Mucosa of rectum (tissue), 2 donors: ENCODE data around the gene CLPSL2.

ENCODE experiments used
- H3K27ac ChIP-seq, 2 donors: one replicate each; pipeline ENCODE4 v1.7.0; 2013; ENCODE audit warnings: inconsistent platforms in 2 of 2, low read depth in 2 of 2, low read length in 2 of 2
- H3K27me3 ChIP-seq, 2 donors: one replicate each; pipeline ENCODE4 v1.7.0; 2013; ENCODE audit warnings: low read length in 2 of 2; ENCODE audit not compliant: control insufficient read depth in 2 of 2, insufficient read depth in 2 of 2
- H3K36me3 ChIP-seq, 2 donors: one replicate each; pipeline ENCODE4 v1.7.0; 2013; ENCODE audit warnings: low read length in 2 of 2; ENCODE audit not compliant: control insufficient read depth in 2 of 2, insufficient read depth in 2 of 2
- H3K4me1 ChIP-seq, 2 donors: one replicate each; pipeline ENCODE4 v1.7.0; 2013; ENCODE audit warnings: low read length in 2 of 2, mild to moderate bottlenecking in 1 of 2; ENCODE audit not compliant: control insufficient read depth in 2 of 2, insufficient read depth in 2 of 2
- H3K4me3 ChIP-seq, 2 donors: one replicate each; pipeline ENCODE4 v1.7.0; 2013; ENCODE audit warnings: low read length in 2 of 2
- H3K9ac ChIP-seq, 2 donors: one replicate each; pipeline ENCODE4 v1.7.0; 2013; ENCODE audit warnings: low read length in 2 of 2, low read depth in 1 of 2, mild to moderate bottlenecking in 1 of 2
- H3K9me3 ChIP-seq, 2 donors: one replicate each; pipeline ENCODE4 v1.7.0; 2013; ENCODE audit warnings: low read length in 2 of 2; ENCODE audit not compliant: control insufficient read depth in 2 of 2
- donor health status: healthy.
- donor health status: Normal muscosa, but diverticular disease.

Gene CLPSL2

GRCh38 chr6:35786272-35786671 is 9.9 kb downstream of the CLPSL2 start:
- H3K36me3 ChIP-seq: no peaks in the 10 kb centered on the region
- H3K9me3 ChIP-seq: no peaks in the 10 kb centered on the region
- no peak overlapping the region for H3K27ac ChIP-seq
- H3K4me3 ChIP-seq: no peak overlapping the region
- no peaks in the 10 kb centered on the region for H3K4me1 ChIP-seq
- no peak overlapping the region for H3K9ac ChIP-seq
- H3K27me3 ChIP-seq: peaks cover 13 to 25% of the 10 kb centered on the region in 2 donors

GRCh38 chr6:35786810-35787209 is 10.4 kb downstream of the CLPSL2 start:
- no peak overlapping the region for H3K4me3 ChIP-seq
- no peak overlapping the region for H3K27ac ChIP-seq

GRCh38 chr6:35787266-35788218 is 11.1 kb downstream of the CLPSL2 start:
- no peak overlapping the region for H3K9ac ChIP-seq
- no peak overlapping the region for H3K4me3 ChIP-seq
- no peaks in the 10 kb centered on the region for H3K4me1 ChIP-seq
- H3K36me3 ChIP-seq: no peaks in the 10 kb centered on the region
- H3K9me3 ChIP-seq: no peaks in the 10 kb centered on the region
- H3K27ac ChIP-seq: no peak overlapping the region
- H3K27me3 ChIP-seq: peaks cover 13 to 25% of the 10 kb centered on the region in 2 donors

More at GRCh38 chr6:35786810-35787209, 10.4 kb downstream of the CLPSL2 start:
- Histone ChIP-seq H3K27me3 (peaks cover 13 to 25% of the 10 kb centered on the region in 2 donors), H3K9me3 (no peaks in the 10 kb centered on the region), H3K4me1 (no peaks in the 10 kb centered on the region), H3K36me3 (no peaks in the 10 kb centered on the region), H3K9ac (no peak overlapping the region)

GRCh38 chr6:35788423-35788982 is 12.1 kb downstream of the CLPSL2 start:
- H3K4me1 ChIP-seq: no peaks in the 10 kb centered on the region
- no peaks in the 10 kb centered on the region for H3K36me3 ChIP-seq
- H3K27me3 ChIP-seq: peaks cover 13 to 25% of the 10 kb centered on the region in 2 donors
- no peak overlapping the region for H3K27ac ChIP-seq
- H3K9me3 ChIP-seq: no peaks in the 10 kb centered on the region
- no peak overlapping the region for H3K9ac ChIP-seq
- H3K4me3 ChIP-seq: no peak overlapping the region

GRCh38 chr6:35790683-35791082 is 14.3 kb downstream of the CLPSL2 start:
- Histone ChIP-seq H3K4me1 (no peaks in the 10 kb centered on the region), H3K27me3 (peaks cover 13 to 25% of the 10 kb centered on the region in 2 donors)

GRCh38 chr6:35794536-35795452 is 18.4 kb downstream of the CLPSL2 start:
- H3K36me3 ChIP-seq: no peaks in the 10 kb centered on the region
- H3K27me3 ChIP-seq: no peaks in the 10 kb centered on the region
- no peaks in the 10 kb centered on the region for H3K9me3 ChIP-seq
- no peak overlapping the region for H3K27ac ChIP-seq
- H3K9ac ChIP-seq: no peak overlapping the region
- H3K4me3 ChIP-seq: no peak overlapping the region
- no peaks in the 10 kb centered on the region for H3K4me1 ChIP-seq

More at GRCh38 chr6:35790683-35791082, 14.3 kb downstream of the CLPSL2 start:
- H3K27ac ChIP-seq: no peak overlapping the region
- no peaks in the 10 kb centered on the region for H3K36me3 ChIP-seq
- no peak overlapping the region for H3K9ac ChIP-seq
- H3K4me3 ChIP-seq: no peak overlapping the region
- H3K9me3 ChIP-seq: no peaks in the 10 kb centered on the region

GRCh38 chr6:35795453-35796071 is 19.2 kb downstream of the CLPSL2 start:
- Histone ChIP-seq H3K36me3 (no peaks in the 10 kb centered on the region), H3K9me3 (no peaks in the 10 kb centered on the region), H3K4me3 (no peak overlapping the region), H3K9ac (no peak overlapping the region), H3K27me3 (no peaks in the 10 kb centered on the region), H3K4me1 (no peaks in the 10 kb centered on the region), H3K27ac (no peak overlapping the region)

GRCh38 chr6:35796236-35796635 is 19.8 kb downstream of the CLPSL2 start:
- Histone ChIP-seq H3K36me3 (no peaks in the 10 kb centered on the region), H3K4me3 (no peak overlapping the region), H3K27ac (no peak overlapping the region), H3K4me1 (no peaks in the 10 kb centered on the region), H3K9ac (no peak overlapping the region), H3K9me3 (no peaks in the 10 kb centered on the region), H3K27me3 (no peaks in the 10 kb centered on the region)

- Histone ChIP-seq H3K9ac (no peak overlapping the region), H3K4me3 (no peak overlapping the region), H3K36me3 (no peaks in the 10 kb centered on the region), H3K9me3 (no peaks in the 10 kb centered on the region), H3K27ac (no peak overlapping the region), H3K27me3 (no peaks in the 10 kb centered on the region), H3K4me1 (no peaks in the 10 kb centered on the region)
These were observed 21.6 kb downstream of the CLPSL2 start for GRCh38 chr6:35797837-35798526.
